Measurements from ENCODE around the gene AP1AR.

AP1AR gene

GRCh38 chr4:112236040-112236439 is 4.5 kb downstream of the AP1AR start:
- TF ChIP-seq REST (IDR thresholded peaks at IDR 0.05; ENCODE audit: insufficient read depth in 1 of 2, low read depth in 2 of 2, low read length in 2 of 2) (no peak), TAF1 (IDR thresholded peaks at IDR 0.05; ENCODE audit: borderline replicate concordance, insufficient read depth, low read length) (no peak), POLR2AphosphoS5 (IDR thresholded peaks at IDR 0.05; ENCODE audit: low read depth, low read length) (no peak), SIN3A (IDR thresholded peaks at IDR 0.05; ENCODE audit: borderline replicate concordance, insufficient read depth, low read length) (no peak), FOXP2 (optimal IDR thresholded peaks at IDR 0.05; ENCODE audit: borderline replicate concordance, extremely low read depth, extremely low read length, insufficient read depth) (no peak)

- TF ChIP-seq REST (IDR thresholded peaks at IDR 0.05; ENCODE audit: insufficient read depth in 1 of 2, low read depth in 2 of 2, low read length in 2 of 2) = no peak
Measured at GRCh38 chr4:112238833-112239232, 7.2 kb downstream of the AP1AR start.

GRCh38 chr4:112245383-112245782 is 13.8 kb downstream of the AP1AR start:
- TF ChIP-seq FOXP2 (optimal IDR thresholded peaks at IDR 0.05; ENCODE audit: borderline replicate concordance, extremely low read depth, extremely low read length, insufficient read depth) (no peak), SIN3A (IDR thresholded peaks at IDR 0.05; ENCODE audit: borderline replicate concordance, insufficient read depth, low read length) (no peak), TAF1 (IDR thresholded peaks at IDR 0.05; ENCODE audit: borderline replicate concordance, insufficient read depth, low read length) (no peak), POLR2AphosphoS5 (IDR thresholded peaks at IDR 0.05; ENCODE audit: low read depth, low read length) (no peak), REST (IDR thresholded peaks at IDR 0.05; ENCODE audit: insufficient read depth in 1 of 2, low read depth in 2 of 2, low read length in 2 of 2) (no peak)

- TF ChIP-seq TAF1 (IDR thresholded peaks at IDR 0.05; ENCODE audit: borderline replicate concordance, insufficient read depth, low read length) (no peak), REST (IDR thresholded peaks at IDR 0.05; ENCODE audit: insufficient read depth in 1 of 2, low read depth in 2 of 2, low read length in 2 of 2) (no peak)
Measured at GRCh38 chr4:112247021-112247420, 15.4 kb downstream of the AP1AR start.

GRCh38 chr4:112251019-112251643 is 19.5 kb downstream of the AP1AR start:
- TF ChIP-seq POLR2AphosphoS5 (IDR thresholded peaks at IDR 0.05; ENCODE audit: low read depth, low read length) (no peak), FOXP2 (optimal IDR thresholded peaks at IDR 0.05; ENCODE audit: borderline replicate concordance, extremely low read depth, extremely low read length, insufficient read depth) (no peak), TAF1 (IDR thresholded peaks at IDR 0.05; ENCODE audit: borderline replicate concordance, insufficient read depth, low read length) (no peak), SIN3A (IDR thresholded peaks at IDR 0.05; ENCODE audit: borderline replicate concordance, insufficient read depth, low read length) (no peak), REST (IDR thresholded peaks at IDR 0.05; ENCODE audit: insufficient read depth in 1 of 2, low read depth in 2 of 2, low read length in 2 of 2) (no peak)
